HEK293 (cell line): ENCODE data around the gene NFAT5.

ENCODE experiments used
- CTCF ChIA-PET: fragments of 350-600 bp; formaldehyde crosslinking; extraction: SDS; loops from one replicate; lab custom pipeline; 2021; ENCODE audit warnings: antibody characterized with exemption; lab: Yijun Ruan, JAX
- POLR2A ChIA-PET: fragments of 300-600 bp; formaldehyde crosslinking; extraction: SDS; loops from one replicate; lab custom pipeline; 2020; ENCODE audit warnings: antibody characterized with exemption, inconsistent platforms; lab: Yijun Ruan, JAX
- H3K27ac ChIP-seq: fragments of 200-500 bp; sonication (Bioruptor generic); 2 replicates; pipeline ENCODE4 v1.5.1; 2014; ENCODE audit warnings: low read depth, low read length, control low read depth, inconsistent platforms; ENCODE audit errors: extremely low read depth
- H3K36me3 ChIP-seq, 2 experiments: fragments of 200-500 bp in 1 of 2; sonication (Bioruptor generic) in 1 of 2; 1 replicate in 1 of 2; 2 replicates in 1 of 2; pipeline ENCODE4 v1.5.1; 2014 to 2017; ENCODE audit warnings: inconsistent platforms in 2 of 2, low read length in 2 of 2; ENCODE audit not compliant: control insufficient read depth in 2 of 2, insufficient read depth in 1 of 2
- H3K4me1 ChIP-seq: fragments of 200-500 bp; sonication (Bioruptor generic); 2 replicates; pipeline ENCODE4 v1.5.1; 2014; ENCODE audit warnings: mild to moderate bottlenecking, low read length, inconsistent platforms; ENCODE audit not compliant: control insufficient read depth, insufficient read depth
- H3K4me3 ChIP-seq: 2 replicates; pipeline ENCODE4 v1.5.1; 2011; ENCODE audit warnings: low read depth, mild to moderate bottlenecking, control low read depth, low read length, moderate library complexity
- H3K9me3 ChIP-seq: fragments of 200-500 bp; sonication (Bioruptor generic); 2 replicates; pipeline ENCODE4 v1.5.1; 2014; ENCODE audit warnings: low read depth, low read length, inconsistent platforms; ENCODE audit not compliant: control insufficient read depth, insufficient read depth
- HOXA7 ChIP-seq: sonication (generic); formaldehyde crosslinking; IDR thresholded peaks from 2 replicates; pipeline ENCODE4 v1.8.1; 2022; ENCODE audit warnings: missing genetic modification reagents, borderline replicate concordance
- KLF1 ChIP-seq: fragments of 450-650 bp; formaldehyde crosslinking; IDR thresholded peaks from 2 replicates; pipeline ENCODE4 v1.5.1; 2016; ENCODE audit warnings: missing biosample characterization, missing genetic modification characterization
- KLF10 ChIP-seq: fragments of 450-650 bp; IDR thresholded peaks from 2 replicates; pipeline ENCODE4 v1.5.1; 2018; ENCODE audit warnings: missing biosample characterization, mild to moderate bottlenecking, missing genetic modification characterization
- KLF16 ChIP-seq: fragments of 450-650 bp; formaldehyde crosslinking; IDR thresholded peaks from 2 replicates; pipeline ENCODE4 v1.5.1; 2017; ENCODE audit warnings: missing biosample characterization, missing genetic modification characterization
- RBAK ChIP-seq: fragments of 450-650 bp; formaldehyde crosslinking; IDR thresholded peaks from 2 replicates; pipeline ENCODE4 v1.5.1; 2016; ENCODE audit warnings: missing biosample characterization, missing genetic modification characterization
- REPIN1 ChIP-seq: fragments of 450-650 bp; formaldehyde crosslinking; IDR thresholded peaks from 2 replicates; pipeline ENCODE4 v1.5.1; 2017; ENCODE audit warnings: missing biosample characterization, missing genetic modification characterization, low read depth
- ZBTB20 ChIP-seq: fragments of 450-650 bp; formaldehyde crosslinking; IDR thresholded peaks from 2 replicates; pipeline ENCODE4 v1.5.1; 2016; ENCODE audit warnings: missing biosample characterization, missing genetic modification characterization
- ZNF133 ChIP-seq: fragments of 450-650 bp; formaldehyde crosslinking; IDR thresholded peaks from 2 replicates; pipeline ENCODE4 v1.5.1; 2016; ENCODE audit warnings: missing biosample characterization, missing genetic modification characterization
- ZNF138 ChIP-seq: fragments of 450-650 bp; formaldehyde crosslinking; IDR thresholded peaks from 2 replicates; pipeline ENCODE4 v1.5.1; 2016; ENCODE audit warnings: missing biosample characterization, missing genetic modification characterization, borderline replicate concordance
- ZNF302 ChIP-seq: fragments of 450-650 bp; formaldehyde crosslinking; IDR thresholded peaks from 2 replicates; pipeline ENCODE4 v1.5.1; 2016; ENCODE audit warnings: missing biosample characterization, missing genetic modification characterization, low read depth
- ZNF558 ChIP-seq: fragments of 450-650 bp; formaldehyde crosslinking; IDR thresholded peaks from 2 replicates; pipeline ENCODE4 v1.5.1; 2016; ENCODE audit warnings: missing biosample characterization, missing genetic modification characterization
- ZNF596 ChIP-seq: fragments of 450-650 bp; IDR thresholded peaks from 2 replicates; pipeline ENCODE4 v1.5.0; 2018; ENCODE audit warnings: missing biosample characterization, mild to moderate bottlenecking, missing genetic modification characterization, moderate library complexity
- ZNF76 ChIP-seq: fragments of 450-650 bp; formaldehyde crosslinking; IDR thresholded peaks from 2 replicates; pipeline ENCODE4; 2016; ENCODE audit warnings: low read depth, missing biosample characterization, missing genetic modification characterization, borderline replicate concordance
- ZNF768 ChIP-seq: fragments of 450-650 bp; formaldehyde crosslinking; IDR thresholded peaks from 2 replicates; pipeline ENCODE4 v1.5.1; 2018; ENCODE audit warnings: missing biosample characterization, mild to moderate bottlenecking, missing genetic modification characterization
- ZNF785 ChIP-seq: fragments of 450-650 bp; formaldehyde crosslinking; IDR thresholded peaks from 2 replicates; pipeline ENCODE4 v1.5.1; 2016; ENCODE audit warnings: missing biosample characterization, missing genetic modification characterization
- ZNF830 ChIP-seq: fragments of 450-650 bp; IDR thresholded peaks from 2 replicates; pipeline ENCODE4 v1.5.0; 2018; ENCODE audit warnings: missing biosample characterization, missing genetic modification characterization, low read depth, mild to moderate bottlenecking, moderate library complexity
- ZXDB ChIP-seq: fragments of 450-650 bp; formaldehyde crosslinking; IDR thresholded peaks from 2 replicates; pipeline ENCODE4 v1.5.1; 2016; ENCODE audit warnings: missing biosample characterization, missing genetic modification characterization
- TF ChIP-seq, protein P1 (sequence below): fragments of 450-650 bp; formaldehyde crosslinking; IDR thresholded peaks from 2 replicates; pipeline ENCODE4 v1.5.1; 2016; ENCODE audit warnings: missing biosample characterization, missing genetic modification characterization
- TF ChIP-seq, protein P2 (sequence below): fragments of 450-650 bp; IDR thresholded peaks from 2 replicates; pipeline ENCODE4 v1.5.1; 2018; ENCODE audit warnings: missing biosample characterization, missing genetic modification characterization
- TF ChIP-seq, protein P3 (sequence below): fragments of 450-650 bp; formaldehyde crosslinking; IDR thresholded peaks from 2 replicates; pipeline ENCODE4 v1.5.1; 2016; ENCODE audit warnings: missing biosample characterization, missing genetic modification characterization, low read depth

Gene NFAT5

DNA sequence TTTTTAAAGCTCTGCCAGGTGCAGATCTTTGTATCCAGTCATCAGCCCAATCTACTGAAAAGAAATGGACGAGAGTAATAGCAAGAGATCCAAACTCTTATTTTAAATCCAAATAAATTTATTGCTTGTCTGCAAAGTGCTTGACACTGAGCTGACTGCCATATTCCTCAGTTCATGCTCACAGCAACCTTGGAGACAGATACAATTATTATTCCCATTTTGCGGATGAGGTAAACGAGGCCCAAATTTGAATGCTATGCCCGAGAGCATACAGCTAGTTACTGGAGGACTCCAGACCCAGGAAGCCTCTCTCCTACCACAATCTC, 188.3 kb downstream of the NFAT5 start:
- POLR2A ChIA-PET = interaction anchor here (0.6 to 2.6 kb wide), 16 partner anchors 8 to 603 kb away, joined by 3 to 15 read pairs (median 4); partner anchors contain the start of genes NQO1, PDF and WWP2

More for the DNA sequence above, 188.3 kb downstream of the NFAT5 start:
- TF ChIP-seq ZBTB20 (tag by site-specific recombination) (no peak), ZNF558 (tag by site-specific recombination) (no peak), HOXA7 (no peak), KLF1 (no peak), ZNF768 (no peak), ZNF133 (tag by site-specific recombination) (no peak), ZXDB (tag by site-specific recombination) (no peak), KLF10 (tag by site-specific recombination) (no peak), ZNF138 (tag by site-specific recombination) (no peak), ZNF785 (tag by site-specific recombination) (no peak), ZNF596 (tag by site-specific recombination) (no peak), ZNF76 (tag by site-specific recombination) (no peak), RBAK (tag by site-specific recombination) (no peak), ZNF830 (no peak), ZNF302 (tag by site-specific recombination) (no peak), REPIN1 (tag by site-specific recombination) (no peak), KLF16 (tag by site-specific recombination) (no peak)
- TF ChIP-seq, protein P1, sequence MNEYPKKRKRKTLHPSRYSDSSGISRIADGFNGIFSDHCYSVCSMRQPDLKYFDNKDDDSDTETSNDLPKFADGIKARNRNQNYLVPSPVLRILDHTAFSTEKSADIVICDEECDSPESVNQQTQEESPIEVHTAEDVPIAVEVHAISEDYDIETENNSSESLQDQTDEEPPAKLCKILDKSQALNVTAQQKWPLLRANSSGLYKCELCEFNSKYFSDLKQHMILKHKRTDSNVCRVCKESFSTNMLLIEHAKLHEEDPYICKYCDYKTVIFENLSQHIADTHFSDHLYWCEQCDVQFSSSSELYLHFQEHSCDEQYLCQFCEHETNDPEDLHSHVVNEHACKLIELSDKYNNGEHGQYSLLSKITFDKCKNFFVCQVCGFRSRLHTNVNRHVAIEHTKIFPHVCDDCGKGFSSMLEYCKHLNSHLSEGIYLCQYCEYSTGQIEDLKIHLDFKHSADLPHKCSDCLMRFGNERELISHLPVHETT (tag by site-specific recombination) = no peak
- TF ChIP-seq, protein P2, sequence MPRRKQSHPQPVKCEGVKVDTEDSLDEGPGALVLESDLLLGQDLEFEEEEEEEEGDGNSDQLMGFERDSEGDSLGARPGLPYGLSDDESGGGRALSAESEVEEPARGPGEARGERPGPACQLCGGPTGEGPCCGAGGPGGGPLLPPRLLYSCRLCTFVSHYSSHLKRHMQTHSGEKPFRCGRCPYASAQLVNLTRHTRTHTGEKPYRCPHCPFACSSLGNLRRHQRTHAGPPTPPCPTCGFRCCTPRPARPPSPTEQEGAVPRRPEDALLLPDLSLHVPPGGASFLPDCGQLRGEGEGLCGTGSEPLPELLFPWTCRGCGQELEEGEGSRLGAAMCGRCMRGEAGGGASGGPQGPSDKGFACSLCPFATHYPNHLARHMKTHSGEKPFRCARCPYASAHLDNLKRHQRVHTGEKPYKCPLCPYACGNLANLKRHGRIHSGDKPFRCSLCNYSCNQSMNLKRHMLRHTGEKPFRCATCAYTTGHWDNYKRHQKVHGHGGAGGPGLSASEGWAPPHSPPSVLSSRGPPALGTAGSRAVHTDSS = no peak
- TF ChIP-seq, protein P3, sequence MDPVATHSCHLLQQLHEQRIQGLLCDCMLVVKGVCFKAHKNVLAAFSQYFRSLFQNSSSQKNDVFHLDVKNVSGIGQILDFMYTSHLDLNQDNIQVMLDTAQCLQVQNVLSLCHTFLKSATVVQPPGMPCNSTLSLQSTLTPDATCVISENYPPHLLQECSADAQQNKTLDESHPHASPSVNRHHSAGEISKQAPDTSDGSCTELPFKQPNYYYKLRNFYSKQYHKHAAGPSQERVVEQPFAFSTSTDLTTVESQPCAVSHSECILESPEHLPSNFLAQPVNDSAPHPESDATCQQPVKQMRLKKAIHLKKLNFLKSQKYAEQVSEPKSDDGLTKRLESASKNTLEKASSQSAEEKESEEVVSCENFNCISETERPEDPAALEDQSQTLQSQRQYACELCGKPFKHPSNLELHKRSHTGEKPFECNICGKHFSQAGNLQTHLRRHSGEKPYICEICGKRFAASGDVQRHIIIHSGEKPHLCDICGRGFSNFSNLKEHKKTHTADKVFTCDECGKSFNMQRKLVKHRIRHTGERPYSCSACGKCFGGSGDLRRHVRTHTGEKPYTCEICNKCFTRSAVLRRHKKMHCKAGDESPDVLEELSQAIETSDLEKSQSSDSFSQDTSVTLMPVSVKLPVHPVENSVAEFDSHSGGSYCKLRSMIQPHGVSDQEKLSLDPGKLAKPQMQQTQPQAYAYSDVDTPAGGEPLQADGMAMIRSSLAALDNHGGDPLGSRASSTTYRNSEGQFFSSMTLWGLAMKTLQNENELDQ = no peak
- Histone ChIP-seq H3K36me3 (peaks cover 33% of the 10 kb centered on the region in 2 experiments), H3K9me3 (no peaks in the 10 kb centered on the region), H3K4me1 (0 out of 2 replicates have a peak, but pooled peaks cover 2% of the 10 kb centered on the region), H3K27ac (peak overlapping the region; percentile 68; the same call in 1 of the 2 replicates), H3K4me3 (peak overlapping the region; percentile 84)
- CTCF ChIA-PET = interaction anchor here (0.6 to 2.6 kb wide), 30 partner anchors 8 to 362 kb away, joined by 3 to 37 read pairs (median 5); partner anchors contain the start of gene NQO1
